ENCODE results near the gene PARD3B. TPM values are rescaled to one million over a fixed set of nuclear protein-coding genes. Genes with fewer than 3 reads are reported as not detected.

Gene PARD3B

DNA sequence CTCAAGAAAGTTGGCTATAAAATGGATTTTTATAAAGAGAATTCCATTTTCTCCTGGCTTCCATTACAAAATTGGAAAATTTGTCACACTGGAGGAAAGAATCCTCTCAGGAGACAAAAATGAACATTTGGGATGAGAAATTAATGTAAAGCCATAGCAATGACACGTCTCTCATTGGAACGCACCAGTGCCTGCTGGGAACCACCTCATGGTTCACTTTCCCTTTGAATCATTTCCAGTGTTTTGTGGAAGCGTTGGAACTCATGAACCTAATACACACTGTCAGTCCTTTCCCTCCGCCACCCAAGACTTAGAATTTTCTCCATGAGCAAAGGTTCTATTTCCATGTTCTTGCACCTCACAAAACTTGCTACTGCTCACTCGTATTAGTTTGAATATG lies 1116.0 kb downstream of the PARD3B start:
- peak overlapping the region; percentile 64 for H3K9ac ChIP-seq (ENCODE audit: low read depth, low read length)
- no peaks in the 10 kb centered on the region for H3K9me3 ChIP-seq (replicated peaks; ENCODE audit: low read length)
- H3K4me3 ChIP-seq (ENCODE audit: low read length) = no peak overlapping the region
- H3K27me3 ChIP-seq (ENCODE audit: control insufficient read depth, insufficient read depth, low read length) = no peaks in the 10 kb centered on the region
- peaks cover 40% of the 10 kb centered on the region for H3K4me1 ChIP-seq (ENCODE audit: control insufficient read depth, insufficient read depth, low read length)
- H3K36me3 ChIP-seq (ENCODE audit: insufficient read depth, low read length) = no peaks in the 10 kb centered on the region
- peak overlapping the region; percentile 83 for H3K4me2 ChIP-seq (ENCODE audit: low read length)

DNA sequence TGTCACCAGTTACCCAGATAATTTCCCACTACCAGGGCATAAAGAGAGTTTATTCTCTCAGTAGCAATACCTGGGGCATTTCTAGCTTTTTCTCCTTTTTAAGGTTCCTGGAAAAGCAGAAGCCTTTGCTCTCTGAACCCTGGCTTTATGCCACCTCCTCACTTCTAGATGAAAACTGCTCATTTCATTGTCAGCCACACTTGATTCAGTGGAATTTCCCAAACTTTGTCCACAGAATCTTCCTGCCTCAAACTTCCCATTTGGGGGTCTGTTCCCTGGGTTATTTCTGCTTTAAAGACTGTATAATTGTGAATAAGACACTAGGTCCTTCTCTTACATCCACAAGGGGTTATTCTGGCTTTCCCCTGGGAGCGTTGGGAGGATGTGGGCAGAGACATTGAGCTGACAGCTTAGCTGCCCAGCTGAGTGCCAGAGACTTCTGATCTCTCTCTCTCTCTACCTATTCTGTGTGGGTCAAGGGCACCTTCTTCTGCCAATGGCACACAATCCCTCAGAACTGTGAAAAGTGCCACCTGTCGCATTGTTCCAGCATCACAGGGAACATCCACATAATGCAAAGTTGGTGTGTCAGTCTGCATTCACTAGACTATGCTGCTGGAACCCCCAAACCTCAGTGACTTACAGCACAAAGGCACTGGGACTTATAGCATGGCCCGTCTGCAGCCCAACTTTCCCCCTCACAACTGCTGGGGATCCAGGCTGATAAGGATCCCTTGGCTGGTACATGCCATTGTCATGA lies 1117.1 kb downstream of the PARD3B start:
- no peaks in the 10 kb centered on the region for H3K27me3 ChIP-seq (ENCODE audit: control insufficient read depth, insufficient read depth, low read length)

GRCh38 chr2:205665791-205666190 lies 1120.5 kb downstream of the PARD3B start:
- H3K9me3 ChIP-seq (replicated peaks; ENCODE audit: low read length) = no peaks in the 10 kb centered on the region
- H3K4me3 ChIP-seq (ENCODE audit: low read length) = no peak overlapping the region
- H3K4me1 ChIP-seq (ENCODE audit: control insufficient read depth, insufficient read depth, low read length) = peaks cover 9% of the 10 kb centered on the region
- no peaks in the 10 kb centered on the region for H3K27me3 ChIP-seq (ENCODE audit: control insufficient read depth, insufficient read depth, low read length)
- H3K36me3 ChIP-seq (ENCODE audit: insufficient read depth, low read length) = no peaks in the 10 kb centered on the region
- no peak overlapping the region for H3K4me2 ChIP-seq (ENCODE audit: low read length)
- H3K9ac ChIP-seq (ENCODE audit: low read depth, low read length) = no peak overlapping the region

More for the DNA sequence above, 1117.1 kb downstream of the PARD3B start:
- no peak overlapping the region for H3K9ac ChIP-seq (ENCODE audit: low read depth, low read length)
- H3K4me1 ChIP-seq (ENCODE audit: control insufficient read depth, insufficient read depth, low read length) = peaks cover 31% of the 10 kb centered on the region
- H3K4me3 ChIP-seq (ENCODE audit: low read length) = no peak overlapping the region
- no peaks in the 10 kb centered on the region for H3K9me3 ChIP-seq (replicated peaks; ENCODE audit: low read length)
- H3K4me2 ChIP-seq (ENCODE audit: low read length) = no peak overlapping the region
- H3K36me3 ChIP-seq (ENCODE audit: insufficient read depth, low read length) = no peaks in the 10 kb centered on the region

Small RNA genes lying within 50 kb of the gene (small RNA-seq; reads per million reads assigned to genes)
- gene AC008171.1 = not detected

Measured in skeletal muscle satellite cell (primary cell).